GM19025 (cell line): Measurements from ENCODE around the gene ELFN1.

Source experiments
- ATAC-seq: cut with Tn5 transposase; IDR thresholded peaks from one replicate; pipeline ENCODE4 v1.9.1; 2021; ENCODE audit warnings: mild to moderate bottlenecking, low read depth, moderate library complexity; ENCODE audit not compliant: unreplicated experiment

The ELFN1 gene

GRCh38 chr7:1769286-1770200, 99.5 kb downstream of the ELFN1 start:
- ATAC-seq, result no peak

- ATAC-seq, result no peak
Observed at GRCh38 chr7:1770331-1770730, 100.3 kb downstream of the ELFN1 start.

DNA sequence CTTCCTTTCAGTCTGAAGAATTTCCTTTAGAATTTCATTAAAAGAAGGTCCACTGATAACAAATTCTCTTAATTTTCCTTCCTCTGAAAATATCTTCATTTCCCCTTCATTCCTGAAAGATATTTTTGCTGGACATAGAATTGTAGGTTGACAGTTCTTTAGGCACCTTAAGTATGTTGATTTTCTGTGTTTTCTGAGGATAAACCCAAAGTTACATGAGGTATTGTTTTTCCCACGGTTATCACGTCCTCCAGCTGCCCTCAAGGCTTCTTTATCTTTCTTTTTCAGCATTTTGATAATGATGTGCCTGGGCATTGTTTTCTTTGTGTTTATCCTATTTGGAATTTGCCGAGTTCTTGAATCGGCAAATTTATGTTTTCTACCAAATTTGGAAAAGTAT, 105.3 kb downstream of the ELFN1 start:
- ATAC-seq, result no peak

- no peak for ATAC-seq
Observed at GRCh38 chr7:1777122-1777521, 107.0 kb downstream of the ELFN1 start.

- ATAC-seq, result no peak
Observed at GRCh38 chr7:1779445-1779844, 109.4 kb downstream of the ELFN1 start.

DNA sequence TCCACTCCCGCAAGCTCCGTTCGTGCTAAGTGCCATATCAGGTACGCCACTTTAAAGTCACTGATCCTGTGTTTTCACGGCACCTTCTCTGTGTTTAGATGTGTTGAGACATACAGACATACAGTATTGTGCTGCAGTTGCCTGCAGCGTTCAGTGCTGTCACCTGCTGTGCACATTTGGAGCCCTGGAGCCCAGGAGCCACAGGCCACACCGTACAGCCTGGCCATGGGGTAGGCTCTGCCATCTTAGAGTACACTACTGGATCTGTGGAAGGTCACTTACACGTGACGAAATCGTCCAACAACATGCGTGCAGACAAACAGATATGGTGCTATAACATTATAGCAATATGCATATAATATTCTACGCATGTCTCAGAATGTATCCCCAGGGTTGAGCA, 111.3 kb downstream of the ELFN1 start:
- ATAC-seq, result no peak

GRCh38 chr7:1785839-1786238, 115.8 kb downstream of the ELFN1 start:
- ATAC-seq, result no peak

- ATAC-seq, result no peak
Observed at GRCh38 chr7:1787241-1787640, 117.2 kb downstream of the ELFN1 start.

DNA sequence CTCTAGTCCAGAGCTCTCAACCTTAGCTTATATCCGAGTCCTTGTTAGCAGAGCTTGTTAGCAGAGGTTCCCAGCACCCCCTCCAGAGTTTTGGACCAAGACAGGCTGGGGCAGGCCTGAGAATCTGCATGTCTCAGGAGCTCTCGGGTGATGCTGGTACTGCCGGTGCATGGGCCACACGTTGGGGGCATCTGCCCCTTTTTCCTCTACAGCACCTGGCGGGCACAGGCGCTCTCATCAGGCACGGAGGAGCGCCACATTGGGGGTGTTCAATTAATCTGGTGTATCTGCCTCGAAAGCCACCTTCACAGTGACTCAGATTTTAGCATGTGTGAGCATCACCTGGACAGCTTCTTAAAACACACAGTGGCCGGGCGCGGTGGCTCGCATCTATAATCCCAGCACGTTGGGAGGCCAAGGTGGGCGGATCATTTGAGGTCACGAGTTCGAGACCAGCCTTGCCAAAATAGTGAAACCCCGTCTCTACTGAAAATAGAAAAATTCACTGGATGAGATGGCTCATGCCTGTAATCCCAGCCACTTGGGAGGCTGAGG, 117.7 kb downstream of the ELFN1 start:
- ATAC-seq, result no peak

DNA sequence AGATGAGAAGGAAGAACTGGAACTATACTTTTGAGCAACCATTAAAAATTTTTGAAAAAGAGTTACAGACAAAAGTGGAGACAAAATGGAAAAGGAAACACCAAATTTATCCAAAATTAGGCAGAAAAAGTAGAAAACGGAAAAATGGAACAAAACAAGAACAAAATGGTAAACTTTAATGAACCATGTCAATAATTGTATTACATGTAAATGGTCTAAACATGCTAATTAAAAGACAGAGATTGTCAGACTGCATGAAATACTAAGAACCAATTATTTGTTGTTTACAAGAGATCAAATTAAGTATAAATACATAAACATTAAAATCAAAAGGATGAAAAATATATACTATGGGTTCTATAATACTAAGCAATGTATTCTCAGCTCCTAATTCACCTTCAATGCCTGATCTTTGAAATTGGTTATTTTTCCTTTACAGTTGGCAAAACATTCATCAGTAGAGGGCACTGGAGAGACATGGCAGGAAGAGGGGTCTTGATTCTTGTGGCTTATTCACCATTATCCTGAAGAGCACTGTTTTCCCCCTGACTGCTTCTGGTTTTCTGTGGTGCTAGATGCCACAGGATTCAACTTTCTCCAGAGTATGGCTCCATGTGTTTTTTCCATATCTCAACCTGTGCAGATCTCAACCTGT, 124.9 kb downstream of the ELFN1 start:
- ATAC-seq, result no peak
